CD14-positive monocyte (primary cell): ENCODE measurements around the gene CCDC136. TPM values are rescaled to one million over a fixed set of nuclear protein-coding genes. Genes with fewer than 3 reads are reported as not detected.
A peak's percentile ranks its signal among the peaks of the same experiment; 100 is the strongest.

ENCODE experiments used
- DNase-seq, 3 donors: peaks; one replicate each; pipeline ENCODE4 v3.0.0-alpha.2; 2011 to 2022
- H2AFZ ChIP-seq: 2 replicates; pipeline ENCODE4 v1.6.0; 2012; ENCODE audit warnings: mild to moderate bottlenecking, low read depth, low read length, inconsistent platforms; ENCODE audit not compliant: insufficient read depth, poor library complexity, severe bottlenecking
- H3K27ac ChIP-seq, 2 donors: 1 replicate in 1 of 2; 2 replicates in 1 of 2; pipeline ENCODE4 v1.5.1; 2012 to 2013; ENCODE audit warnings: low read length in 2 of 2, control low read depth in 1 of 2, inconsistent platforms in 1 of 2, low read depth in 1 of 2, mild to moderate bottlenecking in 1 of 2
- H3K27me3 ChIP-seq, 2 donors: one replicate each; pipeline versions ENCODE4 v1.6.0 to v1.6.1; 2011 to 2013; ENCODE audit warnings: low read length in 2 of 2; ENCODE audit not compliant: control insufficient read depth in 2 of 2, insufficient read depth in 2 of 2
- H3K36me3 ChIP-seq, 2 donors: replicated peaks in 1 of 2; 1 replicate in 1 of 2; 2 replicates in 1 of 2; pipeline versions ENCODE4 v1.5.1 to v1.6.1; 2012 to 2013; ENCODE audit warnings: low read length in 2 of 2, control low read depth in 1 of 2, inconsistent platforms in 1 of 2, mild to moderate bottlenecking in 1 of 2; ENCODE audit not compliant: insufficient read depth in 2 of 2, control insufficient read depth in 1 of 2
- H3K4me1 ChIP-seq, 2 donors: 1 replicate in 1 of 2; 2 replicates in 1 of 2; pipeline versions ENCODE4 v1.5.1 to v1.6.1; 2012 to 2013; ENCODE audit warnings: low read length in 2 of 2, control low read depth in 1 of 2, inconsistent platforms in 1 of 2, mild to moderate bottlenecking in 1 of 2, moderate library complexity in 1 of 2; ENCODE audit not compliant: insufficient read depth in 2 of 2, control insufficient read depth in 1 of 2
- H3K4me2 ChIP-seq: replicated peaks from 2 replicates; pipeline ENCODE3; 2012; ENCODE audit warnings: low read length, moderate library complexity, mild to moderate bottlenecking; ENCODE audit not compliant: poor library complexity, severe bottlenecking; ENCODE audit errors: extremely low read depth
- H3K4me3 ChIP-seq, 3 experiments: fragments of 200-600 bp in 1 of 3; sonication (generic) in 1 of 3; replicated peaks in 1 of 3; 1 replicate in 2 of 3; 2 replicates in 1 of 3; pipeline ENCODE4 v1.5.1; 2011 to 2013; ENCODE audit warnings: low read length in 3 of 3, mild to moderate bottlenecking in 3 of 3, control low read depth in 2 of 3, low read depth in 2 of 3, inconsistent platforms in 1 of 3, moderate library complexity in 1 of 3
- H3K79me2 ChIP-seq: 2 replicates; pipeline ENCODE4 v1.6.0; 2012; ENCODE audit warnings: mild to moderate bottlenecking, control low read depth, inconsistent platforms, low read length, moderate library complexity; ENCODE audit not compliant: insufficient read depth
- H3K9ac ChIP-seq: 2 replicates; pipeline ENCODE4 v1.6.0; 2017; ENCODE audit warnings: low read length, mild to moderate bottlenecking; ENCODE audit not compliant: insufficient read depth, poor library complexity, severe bottlenecking
- H3K9me3 ChIP-seq, 2 donors: replicated peaks in 1 of 2; 1 replicate in 1 of 2; 2 replicates in 1 of 2; pipeline versions ENCODE4 v1.5.1 to v1.6.1; 2012 to 2013; ENCODE audit warnings: low read length in 2 of 2, control low read depth in 1 of 2; ENCODE audit not compliant: control insufficient read depth in 1 of 2, insufficient read depth in 1 of 2
- H4K20me1 ChIP-seq: 2 replicates; pipeline ENCODE4 v1.6.0; 2012; ENCODE audit warnings: mild to moderate bottlenecking, low read length, control low read depth, moderate library complexity; ENCODE audit not compliant: insufficient read depth
- H3K27ac Mint-ChIP-seq, 7 donors: one replicate each; pipeline ENCODE4 v1.8.0; 2020; ENCODE audit warnings: mild to moderate bottlenecking in 7 of 7, mixed read lengths in 7 of 7, moderate library complexity in 6 of 7, inconsistent platforms in 2 of 7
- H3K27me3 Mint-ChIP-seq, 3 donors: one replicate each; pipeline ENCODE4 v1.8.0; 2021 to 2022; ENCODE audit warnings: low read depth in 3 of 3, mild to moderate bottlenecking in 3 of 3, mixed read lengths in 3 of 3, moderate library complexity in 3 of 3, inconsistent platforms in 1 of 3
- H3K36me3 Mint-ChIP-seq, 2 donors: one replicate each; pipeline ENCODE4 v1.8.0; 2020; ENCODE audit warnings: mixed read lengths in 2 of 2, inconsistent platforms in 1 of 2, mild to moderate bottlenecking in 1 of 2
- H3K4me1 Mint-ChIP-seq: one replicate; pipeline ENCODE4 v1.8.0; 2020; ENCODE audit warnings: mild to moderate bottlenecking, mixed read lengths
- H3K4me3 Mint-ChIP-seq, 2 donors: one replicate each; pipeline ENCODE4 v1.8.0; 2020; ENCODE audit warnings: mild to moderate bottlenecking in 2 of 2, mixed read lengths in 2 of 2, moderate library complexity in 1 of 2
- H3K9me3 Mint-ChIP-seq, 7 donors: one replicate each; pipeline ENCODE4 v1.8.0; 2020 to 2022; ENCODE audit warnings: mixed read lengths in 7 of 7, mild to moderate bottlenecking in 6 of 7, moderate library complexity in 6 of 7, inconsistent platforms in 2 of 7
- CTCF ChIP-seq: fragments of 200-600 bp; IDR thresholded peaks from one replicate; pipeline ENCODE4 v1.8.0; 2022; ENCODE audit warnings: antibody characterized with exemption, mild to moderate bottlenecking
- WGBS: methylation state at CpG from one replicate; pipeline ENCODE4 v1.1.5; 2013; ENCODE audit warnings: missing lambda C conversion rate; ENCODE audit not compliant: insufficient coverage; 5-methylcytosine and 5-hydroxymethylcytosine counted together
- intact Hi-C, 2 donors: fragments of 100-400 bp; cut with micrococcal nuclease; formaldehyde crosslinking; loops; one replicate each; pipeline versions ENCODE4 v1.15.0 to v1.15.1; 2023
- polyA plus RNA-seq, 3 donors: library from polyadenylated mRNA; depleted of rRNA in 1 of 3; unstranded in 2 of 3; stranded (reverse) in 1 of 3; fragments of 300-500 nt in 2 of 3; fragments of >200 nt in 1 of 3; fragmentation: Illumina TruSeq in 2 of 3; gene quantifications; 1 replicate in 2 of 3; 2 replicates in 1 of 3; pipeline ENCODE4 v1.2.3, GENCODE V29; 2012 to 2021

Gene CCDC136
- polyA plus RNA-seq, 3 donors: 0.26 to 2.6 TPM; not detected in 1

GRCh38 chr7:128792471-128793180 is 858 bp downstream of the CCDC136 start:
- Histone ChIP-seq H3K9ac (no peak overlapping the region), H2AFZ (no peak overlapping the region), H3K9me3 (no peaks in the 10 kb centered on the region), H3K4me2 (no peak overlapping the region), H3K27ac (no peak overlapping the region), H3K27me3 (peaks cover 15 to 42% of the 10 kb centered on the region in 2 donors), H4K20me1 (no peaks in the 10 kb centered on the region), H3K36me3 (no peaks in the 10 kb centered on the region), H3K4me1 (peaks cover 19 to 21% of the 10 kb centered on the region in 2 donors), H3K79me2 (no peaks in the 10 kb centered on the region), H3K4me3 (no peak overlapping the region)
- no peak for TF ChIP-seq CTCF
- no peak for DNase-seq
- peaks cover 0 to 8% (median 2%) of the 10 kb centered on the region in 7 donors for H3K9me3 Mint-ChIP-seq
- H3K36me3 Mint-ChIP-seq: peaks cover 0 to 4% of the 10 kb centered on the region in 2 donors
- intact Hi-C loops: no loop called here
- H3K4me3 Mint-ChIP-seq: peak overlapping the region; percentile 42 to 84
- peaks cover 31 to 45% (median 44%) of the 10 kb centered on the region in 3 donors for H3K27me3 Mint-ChIP-seq
- 52% methylated on average over 5 of the region's 10 CpGs for WGBS
- H3K27ac Mint-ChIP-seq: no peak overlapping the region
- H3K4me1 Mint-ChIP-seq: peaks cover 19% of the 10 kb centered on the region

- Histone ChIP-seq H3K36me3 (no peaks in the 10 kb centered on the region), H3K9me3 (no peaks in the 10 kb centered on the region), H3K27me3 (peaks cover 15 to 39% of the 10 kb centered on the region in 2 donors), H3K79me2 (no peaks in the 10 kb centered on the region), H4K20me1 (no peaks in the 10 kb centered on the region), H3K4me2 (no peak overlapping the region), H3K27ac (no peak overlapping the region), H3K4me3 (no peak overlapping the region), H3K4me1 (peaks cover 19 to 21% of the 10 kb centered on the region in 2 donors), H3K9ac (no peak overlapping the region), H2AFZ (no peak overlapping the region)
- peaks cover 19% of the 10 kb centered on the region for H3K4me1 Mint-ChIP-seq
- intact Hi-C loops: no loop called here
- no peak for DNase-seq
- H3K27me3 Mint-ChIP-seq: peaks cover 31 to 45% (median 44%) of the 10 kb centered on the region in 3 donors
- H3K36me3 Mint-ChIP-seq: peaks cover 0 to 4% of the 10 kb centered on the region in 2 donors
- H3K4me3 Mint-ChIP-seq: peak overlapping the region in 1 of 2 donors; percentile 42
- no CpG with 5 or more reads among the region's 5 CpGs for WGBS
- TF ChIP-seq CTCF: no peak
- peaks cover 0 to 8% (median 2%) of the 10 kb centered on the region in 7 donors for H3K9me3 Mint-ChIP-seq
- H3K27ac Mint-ChIP-seq: no peak overlapping the region
Observed at GRCh38 chr7:128793181-128793547, 1.4 kb downstream of the CCDC136 start.
